Activated naive CD4-positive, alpha-beta T cell treated with anti-CD3 and anti-CD28 coated beads for 36 hours (primary cell): ENCODE measurements around the gene SIPA1L2. TPM values are rescaled to one million over a fixed set of nuclear protein-coding genes. Genes with fewer than 3 reads are reported as not detected.

ENCODE experiments used
- CTCF ChIA-PET: fragments of 350-600 bp; sonication (Branson Sonifier 250); formaldehyde crosslinking; loops from one replicate; lab custom pipeline; 2021; ENCODE audit warnings: antibody characterized with exemption; lab: Charles Lee
- DNase-seq: peaks from one replicate; pipeline ENCODE4 v3.0.0-alpha.2; 2020
- H3K27ac Mint-ChIP-seq: one replicate; pipeline ENCODE4 v1.8.0; 2021; ENCODE audit warnings: mild to moderate bottlenecking, mixed read lengths
- H3K27me3 Mint-ChIP-seq: one replicate; pipeline ENCODE4 v1.8.0; 2021; ENCODE audit warnings: low read depth, mixed read lengths
- H3K36me3 Mint-ChIP-seq: one replicate; pipeline ENCODE4 v1.8.0; 2021; ENCODE audit warnings: low read depth, mixed read lengths
- H3K4me1 Mint-ChIP-seq: one replicate; pipeline ENCODE4 v1.8.0; 2021; ENCODE audit warnings: low read depth, mixed read lengths
- H3K4me3 Mint-ChIP-seq: one replicate; pipeline ENCODE4 v1.8.0; 2021; ENCODE audit warnings: mild to moderate bottlenecking, moderate library complexity, mixed read lengths
- H3K9me3 Mint-ChIP-seq: one replicate; pipeline ENCODE4 v1.8.0; 2021; ENCODE audit warnings: mixed read lengths
- intact Hi-C: fragments of 100-400 bp; cut with micrococcal nuclease; formaldehyde crosslinking; loops from one replicate; pipeline ENCODE4 v1.15.1; 2023
- total RNA-seq, 2 experiments: library from RNA; stranded (reverse); gene quantifications; one replicate each; pipeline ENCODE4 v1.2.3, GENCODE V29; 2021

Gene SIPA1L2
- total RNA-seq, 2 experiments from 2014 or later: 2.1 to 2.6 TPM

GRCh38 chr1:232635778-232636356 is 5.9 kb upstream of the SIPA1L2 start:
- H3K4me3 Mint-ChIP-seq: no peak overlapping the region
- H3K4me1 Mint-ChIP-seq: peaks cover 3% of the 10 kb centered on the region
- no peaks in the 10 kb centered on the region for H3K9me3 Mint-ChIP-seq
- H3K27me3 Mint-ChIP-seq: peaks cover 2% of the 10 kb centered on the region
- no peaks in the 10 kb centered on the region for H3K36me3 Mint-ChIP-seq
- H3K27ac Mint-ChIP-seq: no peak overlapping the region
- intact Hi-C loops: loop anchor here (1.0 kb wide), 3 partner anchors 158 to 605 kb away; no protein-coding TSS in a partner anchor
- DNase-seq: no peak
- CTCF ChIA-PET: interaction anchor here (2.7 kb wide), 1 partner anchor 9 kb away, joined by 6 read pairs; no protein-coding TSS in a partner anchor

GRCh38 chr1:232635279-232635678 is 5.3 kb upstream of the SIPA1L2 start:
- Mint-ChIP-seq H3K27ac (no peak overlapping the region), H3K27me3 (no peaks in the 10 kb centered on the region), H3K9me3 (no peaks in the 10 kb centered on the region), H3K4me3 (no peak overlapping the region), H3K4me1 (peaks cover 7% of the 10 kb centered on the region), H3K36me3 (no peaks in the 10 kb centered on the region)
- no peak for DNase-seq
- CTCF ChIA-PET: interaction anchor here (0.7 kb wide), 1 partner anchor 84 kb away, joined by 4 read pairs; no protein-coding TSS in a partner anchor
- intact Hi-C loops: loop anchor here (1.0 kb wide), 3 partner anchors 159 to 606 kb away; no protein-coding TSS in a partner anchor

- no peak overlapping the region for H3K4me3 Mint-ChIP-seq
- no peaks in the 10 kb centered on the region for H3K36me3 Mint-ChIP-seq
- H3K4me1 Mint-ChIP-seq: peaks cover 10% of the 10 kb centered on the region
- H3K27ac Mint-ChIP-seq: no peak overlapping the region
- no peak for DNase-seq
- H3K9me3 Mint-ChIP-seq: no peaks in the 10 kb centered on the region
- H3K27me3 Mint-ChIP-seq: peaks cover 3% of the 10 kb centered on the region
- intact Hi-C loops: loop anchor here (5.0 kb wide), 3 partner anchors 543 to 717 kb away; partner anchors contain the start of gene PCNX2
- CTCF ChIA-PET: interaction anchor here (0.6 kb wide), 1 partner anchor 597 kb away, joined by 3 read pairs; no protein-coding TSS in a partner anchor
These were observed 4.2 kb upstream of the SIPA1L2 start for GRCh38 chr1:232634096-232634495.

GRCh38 chr1:232630894-232631195 is 912 bp upstream of the SIPA1L2 start:
- H3K4me3 Mint-ChIP-seq: peak overlapping the region; percentile 79
- CTCF ChIA-PET: interaction anchor here (1.8 kb wide), 1 partner anchor 163 kb away, joined by 5 read pairs; no protein-coding TSS in a partner anchor

GRCh38 chr1:232629250-232630046 is 485 bp downstream of the SIPA1L2 start:
- CTCF ChIA-PET: no interaction called here
- Mint-ChIP-seq H3K27me3 (peaks cover 13% of the 10 kb centered on the region), H3K9me3 (no peaks in the 10 kb centered on the region), H3K4me1 (peaks cover 27% of the 10 kb centered on the region), H3K27ac (no peak overlapping the region), H3K4me3 (peak overlapping the region; percentile 79), H3K36me3 (no peaks in the 10 kb centered on the region)
- DNase-seq: peak; percentile 14
- intact Hi-C loops: loop anchor here (2.0 to 10.0 kb wide), 9 partner anchors 49 to 905 kb away; partner anchors contain the start of genes MAP10, NTPCR and PCNX2

More at GRCh38 chr1:232630894-232631195, 912 bp upstream of the SIPA1L2 start:
- H3K9me3 Mint-ChIP-seq: no peaks in the 10 kb centered on the region
- H3K36me3 Mint-ChIP-seq: no peaks in the 10 kb centered on the region
- H3K27ac Mint-ChIP-seq: no peak overlapping the region
- DNase-seq: no peak
- peaks cover 13% of the 10 kb centered on the region for H3K27me3 Mint-ChIP-seq
- peaks cover 27% of the 10 kb centered on the region for H3K4me1 Mint-ChIP-seq
- intact Hi-C loops: loop anchor here (2.0 to 5.0 kb wide), 6 partner anchors 164 to 714 kb away; partner anchors contain the start of genes MAP10, NTPCR and PCNX2

- intact Hi-C loops: loop anchor here (1.0 to 10.0 kb wide), 4 partner anchors 48 to 904 kb away; no protein-coding TSS in a partner anchor
- Mint-ChIP-seq H3K36me3 (no peaks in the 10 kb centered on the region), H3K27me3 (peaks cover 13% of the 10 kb centered on the region), H3K4me1 (peaks cover 27% of the 10 kb centered on the region), H3K27ac (no peak overlapping the region), H3K4me3 (peak overlapping the region; percentile 79), H3K9me3 (no peaks in the 10 kb centered on the region)
- CTCF ChIA-PET: interaction anchor here (1.1 to 1.2 kb wide), 4 partner anchors 30 to 761 kb away, joined by 3 to 10 read pairs (median 4); no protein-coding TSS in a partner anchor
- peak; percentile 16 for DNase-seq
These were observed 1.3 kb downstream of the SIPA1L2 start for GRCh38 chr1:232628335-232629249.

- Mint-ChIP-seq H3K36me3 (no peaks in the 10 kb centered on the region), H3K9me3 (no peaks in the 10 kb centered on the region), H3K4me1 (peaks cover 27% of the 10 kb centered on the region), H3K27ac (no peak overlapping the region), H3K27me3 (peaks cover 13% of the 10 kb centered on the region), H3K4me3 (no peak overlapping the region)
- intact Hi-C loops: loop anchor here (1.0 to 10.0 kb wide), 5 partner anchors 47 to 903 kb away; no protein-coding TSS in a partner anchor
- CTCF ChIA-PET: interaction anchor here (0.6 to 2.2 kb wide), 12 partner anchors 10 to 824 kb away, joined by 3 to 10 read pairs (median 4); no protein-coding TSS in a partner anchor
- DNase-seq: peak; percentile 33
These were observed 2.1 kb downstream of the SIPA1L2 start for GRCh38 chr1:232627645-232628334.

GRCh38 chr1:232627171-232627570 is 2.8 kb downstream of the SIPA1L2 start:
- Mint-ChIP-seq H3K4me3 (no peak overlapping the region), H3K27me3 (peaks cover 13% of the 10 kb centered on the region), H3K4me1 (peaks cover 27% of the 10 kb centered on the region), H3K36me3 (no peaks in the 10 kb centered on the region), H3K27ac (no peak overlapping the region), H3K9me3 (no peaks in the 10 kb centered on the region)
- DNase-seq: no peak
- intact Hi-C loops: loop anchor here (1.0 to 10.0 kb wide), 2 partner anchors 761 to 902 kb away; no protein-coding TSS in a partner anchor
- CTCF ChIA-PET: interaction anchor here (0.6 to 2.2 kb wide), 13 partner anchors 10 to 823 kb away, joined by 3 to 10 read pairs (median 4); no protein-coding TSS in a partner anchor

- H3K27me3 Mint-ChIP-seq: peaks cover 13% of the 10 kb centered on the region
- H3K36me3 Mint-ChIP-seq: no peaks in the 10 kb centered on the region
- peaks cover 27% of the 10 kb centered on the region for H3K4me1 Mint-ChIP-seq
- no peak overlapping the region for H3K4me3 Mint-ChIP-seq
- DNase-seq: no peak
- H3K9me3 Mint-ChIP-seq: no peaks in the 10 kb centered on the region
- CTCF ChIA-PET: interaction anchor here (0.6 to 2.2 kb wide), 4 partner anchors 10 to 823 kb away, joined by 3 to 6 read pairs (median 4); no protein-coding TSS in a partner anchor
- H3K27ac Mint-ChIP-seq: no peak overlapping the region
- intact Hi-C loops: loop anchor here (10.0 kb wide), 1 partner anchor 902 kb away; no protein-coding TSS in a partner anchor
These were observed 3.5 kb downstream of the SIPA1L2 start for GRCh38 chr1:232626452-232626851.

GRCh38 chr1:232625319-232625868 is 4.5 kb downstream of the SIPA1L2 start:
- CTCF ChIA-PET: interaction anchor here (0.6 kb wide), 1 partner anchor 192 kb away, joined by 3 read pairs; no protein-coding TSS in a partner anchor
- H3K27me3 Mint-ChIP-seq: peaks cover 13% of the 10 kb centered on the region
- H3K36me3 Mint-ChIP-seq: no peaks in the 10 kb centered on the region
- peaks cover 26% of the 10 kb centered on the region for H3K4me1 Mint-ChIP-seq
- H3K27ac Mint-ChIP-seq: no peak overlapping the region
- DNase-seq: no peak
- H3K4me3 Mint-ChIP-seq: no peak overlapping the region
- H3K9me3 Mint-ChIP-seq: no peaks in the 10 kb centered on the region
- intact Hi-C loops: loop anchor here (10.0 kb wide), 1 partner anchor 901 kb away; no protein-coding TSS in a partner anchor
